Endothelial cell of umbilical vein (primary cell): ENCODE results near the gene ROCK2. TPM values are rescaled to one million over a fixed set of nuclear protein-coding genes. Genes with fewer than 3 reads are reported as not detected.

Source experiments
- BruUV-seq: library from RNA; stranded (reverse); fragments of 400-500 nt; replicated peaks from 2 replicates; lab custom pipeline; 2021; lab: Mats Ljungman, UMichigan
- CTCF ChIA-PET: fragments of 300-600, 350-600 bp; sonication (Branson Sonifier 250); formaldehyde crosslinking; loops from one replicate; lab custom pipeline; 2021; ENCODE audit warnings: antibody characterized with exemption, inconsistent platforms; lab: Charles Lee
- POLR2A ChIA-PET: fragments of 300-600, 350-600 bp; sonication (Branson Sonifier 250); formaldehyde crosslinking; loops from one replicate; lab custom pipeline; 2021; ENCODE audit warnings: antibody characterized with exemption, inconsistent platforms; lab: Charles Lee
- DNase-seq: peaks from one replicate; pipeline ENCODE4 v3.0.0-alpha.2; 2011; ENCODE audit warnings: low read depth, low spot score
- FAIRE-seq: peaks from 2 replicates; lab custom pipeline; 2011; peaks lifted over from hg19 to GRCh38; lab: Jason Lieb, UNC
- H2AFZ ChIP-seq: 2 replicates; pipeline ENCODE4 v1.6.0; 2012; ENCODE audit warnings: low read depth, low read length, control low read depth, inconsistent platforms
- H3K27ac ChIP-seq: 2 replicates; pipeline ENCODE4 v1.5.1; 2011; ENCODE audit warnings: low read depth, mild to moderate bottlenecking, control low read depth, low read length, moderate library complexity; ENCODE audit not compliant: insufficient read depth
- H3K27me3 ChIP-seq, 2 experiments: 2 replicates each; pipeline versions ENCODE4 v1.6.0 to v1.6.1; 2011; ENCODE audit warnings: low read length in 2 of 2, mixed read lengths in 1 of 2; ENCODE audit not compliant: control insufficient read depth in 2 of 2, insufficient read depth in 2 of 2
- H3K36me3 ChIP-seq, 2 experiments: 2 replicates in 1 of 2; 3 replicates in 1 of 2; pipeline ENCODE4 v1.5.1; 2011; ENCODE audit warnings: low read length in 2 of 2, mild to moderate bottlenecking in 1 of 2, moderate library complexity in 1 of 2; ENCODE audit not compliant: control insufficient read depth in 2 of 2, insufficient read depth in 2 of 2; ENCODE audit errors: extremely low read depth in 1 of 2
- H3K4me1 ChIP-seq: 3 replicates; pipeline ENCODE4 v1.5.1; 2011; ENCODE audit warnings: mild to moderate bottlenecking, low read length; ENCODE audit not compliant: control insufficient read depth, insufficient read depth; ENCODE audit errors: extremely low read depth
- H3K4me2 ChIP-seq: 2 replicates; pipeline ENCODE4 v1.6.1; 2011; ENCODE audit warnings: low read length, control low read depth, mixed read lengths; ENCODE audit not compliant: insufficient read depth
- H3K4me3 ChIP-seq, 3 experiments: fragments of 200-600 bp in 1 of 3; sonication (generic), shearing (Covaris generic) in 1 of 3; replicated peaks in 1 of 3; 2 replicates each; pipeline ENCODE4 v1.5.1; 2011 to 2016; ENCODE audit warnings: control low read depth in 3 of 3, low read length in 3 of 3, mild to moderate bottlenecking in 2 of 3, inconsistent platforms in 1 of 3, low read depth in 1 of 3, moderate library complexity in 1 of 3; ENCODE audit not compliant: insufficient read depth in 1 of 3
- H3K79me2 ChIP-seq: 2 replicates; pipeline ENCODE4 v1.6.0; 2012; ENCODE audit warnings: low read length, inconsistent platforms; ENCODE audit not compliant: control insufficient read depth, insufficient read depth
- H3K9ac ChIP-seq: replicated peaks from 2 replicates; pipeline ENCODE3; 2011; ENCODE audit warnings: low read length, control low read depth; ENCODE audit not compliant: insufficient read depth; ENCODE audit errors: extremely low read depth
- H3K9me1 ChIP-seq: replicated peaks from 3 replicates; pipeline ENCODE4 v1.6.0; 2011; ENCODE audit warnings: mild to moderate bottlenecking, low read length; ENCODE audit not compliant: control insufficient read depth, insufficient read depth; ENCODE audit errors: extremely low read depth
- H3K9me3 ChIP-seq: replicated peaks from 2 replicates; pipeline ENCODE4 v1.5.1; 2012; ENCODE audit warnings: low read length, inconsistent platforms; ENCODE audit not compliant: control insufficient read depth, insufficient read depth
- H4K20me1 ChIP-seq: replicated peaks from 2 replicates; pipeline ENCODE3; 2011; ENCODE audit warnings: mild to moderate bottlenecking, low read length; ENCODE audit not compliant: control insufficient read depth, insufficient read depth; ENCODE audit errors: extremely low read depth
- EZH2 ChIP-seq: IDR thresholded peaks from 2 replicates; pipeline ENCODE4 v1.6.1; 2012; ENCODE audit warnings: borderline replicate concordance, low read depth, mild to moderate bottlenecking, moderate library complexity, low read length, inconsistent platforms; ENCODE audit not compliant: severe bottlenecking
- FOS ChIP-seq: IDR thresholded peaks from 2 replicates; pipeline ENCODE4 v1.6.1; 2011; ENCODE audit warnings: mild to moderate bottlenecking, low read length, moderate library complexity, borderline replicate concordance; ENCODE audit not compliant: insufficient read depth
- GATA2 ChIP-seq: IDR thresholded peaks from 2 replicates; pipeline ENCODE4 v1.7.0; 2011; ENCODE audit warnings: low read depth, mild to moderate bottlenecking, moderate library complexity, mixed read lengths, low read length; ENCODE audit not compliant: insufficient read length, insufficient read depth
- MYC ChIP-seq: IDR thresholded peaks from one replicate; pipeline ENCODE4 v1.6.1; 2011; ENCODE audit warnings: mild to moderate bottlenecking, low read depth, low read length
- POLR2A ChIP-seq: IDR thresholded peaks from 2 replicates; pipeline ENCODE4 v1.6.1; 2012; ENCODE audit warnings: low read depth, mild to moderate bottlenecking, control low read depth, low read length
- POLR2AphosphoS5 ChIP-seq: IDR thresholded peaks from 2 replicates; pipeline ENCODE4 v1.6.1; 2012; ENCODE audit warnings: low read depth, mild to moderate bottlenecking, control low read depth, low read length, moderate library complexity; ENCODE audit not compliant: insufficient read depth
- dilution Hi-C: fragments of 300-500 bp; cut with MboI; formaldehyde crosslinking; loops from one replicate; pipeline ENCODE4 v1.15.0; 2019; ENCODE audit warnings: low sequenced_read_pairs; ENCODE audit not compliant: extremely low pct_ligation_motif_present
- intact Hi-C: fragments of 100-400 bp; cut with micrococcal nuclease; formaldehyde crosslinking; loops from one replicate; pipeline ENCODE4 v1.10.0; 2022
- polyA plus RNA-seq, 4 experiments: library from polyadenylated mRNA; depleted of rRNA in 3 of 4; stranded (reverse) in 3 of 4; unstranded in 1 of 4; fragments of >200 nt; gene quantifications; 2 replicates each; pipeline versions ENCODE4 v1.2.1 to v1.2.3, GENCODE V29; 2011 to 2012; ENCODE audit warnings: missing spikeins in 1 of 4
- total RNA-seq: library from RNA; stranded (reverse); gene quantifications from 2 replicates; pipeline ENCODE4 v1.2.3, GENCODE V29; 2021
- TF ChIP-seq, protein P1 (sequence below): IDR thresholded peaks from 2 replicates; pipeline ENCODE4 v1.6.1; 2011; ENCODE audit not compliant: insufficient read depth, insufficient read length
- TF ChIP-seq, protein P2 (sequence below), 2 donors: IDR thresholded peaks; 1 replicate in 1 of 2; 2 replicates in 1 of 2; pipeline ENCODE4 v1.5.1; 2011; ENCODE audit warnings: low read length in 2 of 2, mild to moderate bottlenecking in 2 of 2, moderate library complexity in 2 of 2, control low read depth in 1 of 2, inconsistent platforms in 1 of 2, low read depth in 1 of 2; ENCODE audit not compliant: insufficient read depth in 1 of 2; ENCODE audit errors: extremely low read depth in 1 of 2

Gene ROCK2
- total and polyA plus RNA-seq, 2 donors (not counting 3 experiments of a cell fraction or from before 2014, with no cell fraction given): 5.2 to 56.5 TPM

DNA sequence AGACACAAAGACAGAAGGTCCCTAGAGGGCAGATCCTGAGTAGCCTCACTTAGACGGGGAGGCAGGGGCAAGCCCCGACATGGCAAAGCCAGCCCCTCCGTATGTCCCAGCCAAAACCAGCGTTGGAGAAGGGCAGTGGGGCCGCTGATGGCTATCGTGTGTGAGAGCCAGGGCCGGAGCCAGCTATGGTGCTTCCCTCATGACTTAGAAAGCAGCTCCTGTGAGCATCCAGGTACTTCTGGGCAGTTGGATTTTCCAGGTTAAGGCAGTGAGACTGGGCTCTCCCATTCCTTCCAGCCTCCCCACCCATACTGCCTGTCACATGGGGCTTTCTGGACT, 31.2 kb upstream of the ROCK2 start:
- intact Hi-C loops: loop anchor here (2.0 kb wide), 1 partner anchor 33 kb away; no protein-coding TSS in a partner anchor
- Histone ChIP-seq H3K4me3 (no peak overlapping the region), H3K79me2 (no peaks in the 10 kb centered on the region), H3K27ac (no peak overlapping the region), H3K9ac (no peak overlapping the region), H4K20me1 (no peaks in the 10 kb centered on the region), H3K27me3 (no peaks in the 10 kb centered on the region), H3K36me3 (no peaks in the 10 kb centered on the region), H3K4me2 (no peak overlapping the region), H3K9me1 (no peaks in the 10 kb centered on the region), H2AFZ (no peak overlapping the region), H3K9me3 (no peaks in the 10 kb centered on the region), H3K4me1 (peaks cover 9% of the 10 kb centered on the region)
- dilution Hi-C loops: no loop called here
- no TSS peak for BruUV-seq
- FAIRE-seq (no peak), DNase-seq (no peak)
- CTCF ChIA-PET: interaction anchor here (1.1 to 3.6 kb wide), 4 partner anchors 8 to 243 kb away, joined by 3 to 26 read pairs (median 4); partner anchors contain the start of gene ROCK2
- POLR2A ChIA-PET: interaction anchor here (1.8 kb wide), 1 partner anchor 31 kb away, joined by 10 read pairs; the partner anchor contains the start of gene ROCK2
- TF ChIP-seq MYC (no peak), FOS (no peak), GATA2 (no peak), EZH2 (no peak), POLR2AphosphoS5 (no peak), POLR2A (no peak)
- TF ChIP-seq, protein P1, sequence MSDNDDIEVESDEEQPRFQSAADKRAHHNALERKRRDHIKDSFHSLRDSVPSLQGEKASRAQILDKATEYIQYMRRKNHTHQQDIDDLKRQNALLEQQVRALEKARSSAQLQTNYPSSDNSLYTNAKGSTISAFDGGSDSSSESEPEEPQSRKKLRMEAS: no peak
- TF ChIP-seq, protein P2, sequence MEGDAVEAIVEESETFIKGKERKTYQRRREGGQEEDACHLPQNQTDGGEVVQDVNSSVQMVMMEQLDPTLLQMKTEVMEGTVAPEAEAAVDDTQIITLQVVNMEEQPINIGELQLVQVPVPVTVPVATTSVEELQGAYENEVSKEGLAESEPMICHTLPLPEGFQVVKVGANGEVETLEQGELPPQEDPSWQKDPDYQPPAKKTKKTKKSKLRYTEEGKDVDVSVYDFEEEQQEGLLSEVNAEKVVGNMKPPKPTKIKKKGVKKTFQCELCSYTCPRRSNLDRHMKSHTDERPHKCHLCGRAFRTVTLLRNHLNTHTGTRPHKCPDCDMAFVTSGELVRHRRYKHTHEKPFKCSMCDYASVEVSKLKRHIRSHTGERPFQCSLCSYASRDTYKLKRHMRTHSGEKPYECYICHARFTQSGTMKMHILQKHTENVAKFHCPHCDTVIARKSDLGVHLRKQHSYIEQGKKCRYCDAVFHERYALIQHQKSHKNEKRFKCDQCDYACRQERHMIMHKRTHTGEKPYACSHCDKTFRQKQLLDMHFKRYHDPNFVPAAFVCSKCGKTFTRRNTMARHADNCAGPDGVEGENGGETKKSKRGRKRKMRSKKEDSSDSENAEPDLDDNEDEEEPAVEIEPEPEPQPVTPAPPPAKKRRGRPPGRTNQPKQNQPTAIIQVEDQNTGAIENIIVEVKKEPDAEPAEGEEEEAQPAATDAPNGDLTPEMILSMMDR (IDR thresholded peaks at IDR 0.05; ENCODE audit: extremely low read depth in 1 of 2, insufficient read depth in 1 of 2, low read depth in 1 of 2, low read length in 2 of 2): no peak
